DMS53 treated with DMSO at 0.1 percent for 48 hours (cell line): ENCODE measurements around the gene CDH12.
A peak's percentile ranks its signal among the peaks of the same experiment; 100 is the strongest.
"Not testable (repeated sequence)": the region's sequence is repeated elsewhere in the genome, so short reads cannot be mapped to it uniquely, and the experiment has no call there.

Experiments
- DNase-seq: peaks from one replicate; lab custom pipeline; 2025; ENCODE audit not compliant: unreplicated experiment; lab: John Stamatoyannopoulos, UW

CDH12 gene

DNA sequence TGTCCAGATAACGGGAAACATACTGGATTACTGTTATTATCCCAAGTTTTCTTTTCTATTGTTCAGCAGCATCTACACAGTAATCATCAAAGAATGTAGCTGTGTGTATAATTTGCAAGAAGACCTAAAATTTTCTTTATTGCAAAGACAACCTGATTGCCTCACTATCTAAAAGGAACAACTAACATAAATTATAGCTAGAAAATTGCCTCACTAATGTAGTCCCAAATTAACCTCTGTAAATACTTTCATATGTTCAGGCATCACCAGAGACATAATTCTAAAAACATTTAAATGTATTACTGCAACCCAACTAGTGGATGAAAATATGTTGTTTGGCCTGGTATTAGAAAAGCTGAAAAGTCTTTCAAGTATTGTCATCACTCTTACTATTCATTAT, 275.4 kb downstream of the CDH12 start:
- DNase-seq = no peak

DNA sequence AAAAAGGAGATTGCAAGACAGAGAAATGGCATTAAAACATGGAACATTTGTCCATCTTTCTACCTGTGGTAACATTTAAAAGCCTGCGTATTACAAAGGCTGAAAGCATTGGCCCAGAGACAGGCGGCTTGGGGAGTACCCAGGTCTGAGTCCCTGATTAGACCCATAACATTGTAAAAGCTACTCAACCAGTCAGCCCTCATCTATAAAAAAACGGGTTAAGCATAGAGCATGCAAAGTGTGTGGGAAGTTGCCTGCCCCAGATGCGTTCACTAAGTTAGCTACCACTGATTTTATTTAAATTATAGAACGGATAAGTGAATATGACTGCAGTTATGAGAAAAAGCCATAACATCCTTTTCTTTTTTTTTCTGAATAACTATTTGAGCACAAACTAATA, 276.1 kb downstream of the CDH12 start:
- DNase-seq = no peak

DNA sequence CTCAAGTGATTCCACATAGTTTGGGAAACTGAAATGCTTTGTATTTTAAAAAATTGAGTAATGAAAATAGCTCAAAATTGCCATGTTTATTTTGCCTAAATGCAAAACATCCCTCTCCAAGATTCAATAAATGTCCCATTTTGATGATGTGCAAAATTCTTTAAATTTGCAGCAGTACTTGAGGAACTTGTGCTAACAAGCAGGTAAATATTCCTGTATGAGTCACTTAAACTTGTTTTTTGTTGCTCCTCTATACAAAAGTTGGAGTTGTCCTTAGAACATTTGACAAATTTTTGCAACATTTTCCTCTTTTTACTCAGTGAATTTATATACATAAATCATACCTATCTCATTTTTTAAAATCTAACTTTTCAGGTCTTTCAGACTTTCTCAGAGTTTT, 280.2 kb downstream of the CDH12 start:
- no peak for DNase-seq

DNA sequence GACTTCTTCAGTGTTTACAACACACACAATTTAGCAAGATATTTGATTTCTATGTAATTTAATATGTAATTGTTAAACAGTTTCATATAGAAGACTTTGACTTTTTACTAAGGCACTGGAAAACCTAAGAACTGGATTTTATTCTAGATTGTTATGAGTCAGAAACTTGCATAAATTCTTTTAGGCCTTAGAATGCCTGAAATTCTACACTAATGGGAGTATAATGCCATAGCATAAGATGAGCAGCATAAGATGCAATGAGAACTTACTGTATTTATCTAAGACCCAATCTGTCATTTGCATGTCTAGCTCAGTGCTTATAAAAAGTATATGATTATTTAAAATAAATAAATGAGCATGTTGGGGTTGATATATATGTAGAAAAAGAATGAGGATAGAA, 285.2 kb downstream of the CDH12 start:
- no peak for DNase-seq

DNA sequence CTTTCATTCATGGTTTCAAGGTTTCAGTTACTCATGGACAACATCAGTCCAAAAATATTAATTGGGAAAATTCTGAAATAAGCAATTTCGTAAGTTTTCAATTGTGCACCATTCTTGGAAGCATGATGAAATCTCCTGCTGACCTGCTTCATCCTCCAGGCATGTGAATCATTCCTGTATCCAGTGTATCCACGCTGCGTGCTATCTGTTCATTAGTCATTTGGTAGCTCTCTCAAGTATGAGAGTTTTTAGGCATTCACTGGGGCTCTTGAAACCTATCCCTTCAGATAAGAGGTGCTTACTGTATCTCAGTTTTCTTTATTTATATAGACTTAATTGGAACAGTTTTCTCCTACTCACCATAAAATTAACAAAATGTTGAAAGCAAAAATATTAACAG, 293.0 kb downstream of the CDH12 start:
- no peak for DNase-seq

DNA sequence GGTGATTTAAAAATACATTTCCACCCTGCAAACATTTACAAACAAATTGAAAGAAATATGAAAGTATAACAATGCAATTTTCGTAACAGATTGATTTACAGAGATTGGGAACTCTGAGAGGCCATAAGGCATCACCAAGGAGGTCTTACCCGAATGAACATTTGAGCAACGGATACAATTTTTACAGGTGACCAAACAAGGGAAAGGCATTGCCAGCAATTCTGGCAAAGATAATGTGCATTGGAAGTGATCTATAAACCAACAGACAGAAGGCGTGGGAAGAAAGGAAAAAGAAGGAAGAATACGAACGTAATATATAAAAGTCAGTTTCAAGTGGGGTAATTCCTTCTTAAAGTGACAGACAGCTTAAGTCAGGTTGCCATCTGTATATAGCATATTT, 295.9 kb downstream of the CDH12 start:
- no peak for DNase-seq

DNA sequence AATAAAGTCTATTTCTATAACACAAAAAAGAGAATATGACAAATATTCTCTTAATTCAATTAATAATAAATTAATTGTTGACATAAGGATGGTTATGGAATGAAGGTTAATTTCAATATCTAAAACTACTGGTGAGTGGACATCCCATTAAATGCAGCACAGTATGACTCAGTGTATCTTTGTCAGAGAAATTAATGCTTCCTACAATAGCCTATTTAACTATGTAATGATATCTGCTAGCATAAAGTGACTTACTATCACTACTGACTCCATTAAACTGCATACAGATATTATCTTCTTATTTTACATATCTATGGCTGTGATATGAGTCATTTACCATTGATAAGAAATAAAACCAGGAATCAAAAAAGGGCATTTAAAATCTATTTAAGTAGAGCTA, 298.7 kb downstream of the CDH12 start:
- no peak for DNase-seq

- no peak for DNase-seq
Measured at GRCh38 chr5:22549876-22550671, 303.1 kb downstream of the CDH12 start.

- no peak for DNase-seq
Measured at GRCh38 chr5:22542340-22542739, 310.8 kb downstream of the CDH12 start.

- DNase-seq = peak; percentile 79
Measured at GRCh38 chr5:22541037-22541436, 312.1 kb downstream of the CDH12 start.

GRCh38 chr5:22539762-22540161, 313.4 kb downstream of the CDH12 start:
- no peak for DNase-seq

DNA sequence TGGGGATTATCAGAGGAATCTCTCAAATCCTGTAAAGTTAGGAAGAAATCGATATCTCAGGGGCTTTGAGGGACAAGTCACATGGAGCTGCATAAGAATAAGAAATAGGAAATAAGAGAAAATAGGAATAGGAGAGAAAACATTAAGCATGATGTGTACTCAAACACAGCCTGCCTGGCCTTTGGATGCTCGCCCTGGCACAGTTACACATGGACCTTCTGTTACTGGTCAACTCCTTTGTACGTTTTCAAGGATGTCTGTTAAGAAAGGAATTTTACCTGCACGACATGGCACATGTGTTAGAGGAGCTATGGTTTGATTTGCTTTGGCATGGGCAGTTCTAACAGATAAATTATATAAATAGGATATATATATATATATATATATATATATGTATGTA, 321.2 kb downstream of the CDH12 start:
- no peak for DNase-seq

- DNase-seq = no peak
Measured at GRCh38 chr5:22521521-22521920, 331.6 kb downstream of the CDH12 start.

GRCh38 chr5:22516497-22516896, 336.6 kb downstream of the CDH12 start:
- not testable (repeated sequence) for DNase-seq

GRCh38 chr5:22514231-22514630, 338.9 kb downstream of the CDH12 start:
- DNase-seq = peak; percentile 2

- no peak for DNase-seq
Measured at GRCh38 chr5:22505891-22506290, 347.3 kb downstream of the CDH12 start.

- no peak for DNase-seq
Measured at GRCh38 chr5:22504411-22504810, 348.7 kb downstream of the CDH12 start.

DNA sequence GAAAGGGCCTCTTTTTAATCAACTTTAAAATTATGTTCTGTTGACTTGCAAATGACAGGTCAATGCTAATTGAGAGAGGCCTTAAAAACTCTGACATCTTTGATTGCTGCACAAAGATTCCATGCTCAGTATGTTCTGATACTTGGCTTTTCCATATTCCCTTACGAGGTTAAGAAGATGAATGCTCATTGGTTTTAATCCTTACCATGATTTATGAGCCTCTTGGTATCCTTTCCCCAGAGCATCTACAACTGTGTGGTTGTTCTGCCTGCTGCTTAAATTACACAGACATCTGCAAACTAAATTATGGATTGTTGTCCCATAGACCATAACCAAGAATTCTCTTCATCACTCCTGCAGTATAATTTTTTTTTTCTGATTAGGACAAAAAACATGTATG, 352.6 kb downstream of the CDH12 start:
- no peak for DNase-seq

- no peak for DNase-seq
Measured at GRCh38 chr5:22496666-22497065, 356.5 kb downstream of the CDH12 start.

DNA sequence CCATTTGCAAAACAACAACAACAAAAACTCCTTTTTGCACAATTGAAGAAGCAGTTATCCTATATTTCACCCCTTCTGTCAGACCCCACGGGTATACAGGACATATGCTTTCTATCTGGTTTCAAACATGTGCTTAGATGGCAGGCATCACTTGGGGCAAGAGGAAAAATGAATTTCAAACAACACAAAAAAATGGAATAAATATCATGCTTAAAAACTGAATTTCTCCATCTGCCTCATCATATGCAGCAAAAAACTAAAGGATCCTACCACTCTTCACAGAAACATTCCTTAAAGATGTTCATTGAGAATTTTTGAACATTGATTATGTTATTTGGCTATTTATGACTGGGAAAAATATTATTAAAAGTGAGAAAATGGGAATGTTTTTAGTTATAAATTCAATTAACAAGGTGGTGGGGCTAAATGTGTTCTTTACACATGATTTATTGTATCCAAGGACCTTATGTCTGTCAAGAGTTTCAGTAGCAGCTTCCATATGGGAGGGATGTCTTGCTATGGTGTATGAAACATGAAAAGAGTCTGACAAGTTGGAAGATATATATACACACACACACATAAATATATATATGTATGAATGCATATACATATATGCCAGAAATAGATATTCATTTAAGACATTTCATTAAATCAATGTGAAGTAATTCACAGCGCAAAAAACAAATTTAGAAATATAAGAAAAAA, 358.0 kb downstream of the CDH12 start:
- DNase-seq = no peak

- DNase-seq = no peak
Measured at GRCh38 chr5:22488427-22488826, 364.7 kb downstream of the CDH12 start.

DNA sequence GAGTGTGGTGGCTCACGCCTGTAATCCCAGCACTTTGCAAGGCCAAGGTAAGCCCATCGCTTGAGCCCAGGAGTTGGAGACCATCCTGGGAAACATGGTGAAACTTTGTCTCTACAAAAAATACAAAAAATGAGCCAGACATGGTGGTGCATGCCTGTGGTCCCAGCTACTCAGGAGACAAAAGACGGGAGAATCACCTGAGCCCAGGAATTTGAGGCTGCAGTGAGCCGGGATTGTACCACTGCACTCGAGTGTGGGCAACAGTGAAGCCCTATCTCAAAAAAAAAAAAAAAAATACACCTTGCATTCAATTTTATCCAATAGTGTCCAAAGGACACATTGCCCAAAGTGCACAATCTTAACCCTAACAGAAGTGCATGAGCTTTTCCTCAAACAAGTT, 372.8 kb downstream of the CDH12 start:
- DNase-seq = no peak

DNA sequence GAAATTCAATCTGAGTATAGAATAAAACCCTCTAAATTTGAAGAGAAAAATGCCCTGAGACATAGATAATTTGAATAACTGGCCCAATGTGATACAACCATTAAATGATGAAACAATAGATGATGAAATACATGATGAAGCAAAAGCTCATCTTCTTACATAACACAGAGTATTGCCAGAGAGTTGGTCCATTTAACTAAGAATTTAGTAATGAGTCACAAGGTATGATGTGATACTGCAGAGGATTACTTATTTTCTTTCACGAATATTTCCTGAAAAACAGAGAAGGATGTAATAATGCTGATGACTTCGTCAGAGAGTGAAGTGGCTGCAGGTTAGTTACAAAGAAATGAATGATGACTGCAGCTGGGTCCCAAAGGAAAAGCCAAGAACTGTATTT, 379.3 kb downstream of the CDH12 start:
- no peak for DNase-seq
